ENCODE results near the gene CDH4. TPM values are rescaled to one million over a fixed set of nuclear protein-coding genes. Genes with fewer than 3 reads are reported as not detected.

The CDH4 gene
- total RNA-seq, 2 experiments from 2014 or later, result 0.11 to 0.18 TPM

- ATAC-seq (no peak), DNase-seq (no peak)
- Mint-ChIP-seq H3K36me3 (ENCODE audit: low read depth) (no peaks in the 10 kb centered on the region), H3K4me3 (no peak overlapping the region), H3K27me3 (no peaks in the 10 kb centered on the region), H3K27ac (no peak overlapping the region), H3K4me1 (ENCODE audit: low read depth) (no peaks in the 10 kb centered on the region), H3K9me3 (no peaks in the 10 kb centered on the region)
- intact Hi-C loops (cut with micrococcal nuclease), result no loop called here
- ChIA-PET CTCF (no interaction called here), POLR2A (no interaction called here)
- no peak for TF ChIP-seq CTCF (IDR thresholded peaks at IDR 0.05)
Measured at GRCh38 chr20:61691978-61692377, 439.9 kb downstream of the CDH4 start.

- ATAC-seq, result no peak
- no peaks in the 10 kb centered on the region for H3K4me1 Mint-ChIP-seq (ENCODE audit: low read depth)
- H3K36me3 Mint-ChIP-seq (ENCODE audit: low read depth), result no peaks in the 10 kb centered on the region
- TF ChIP-seq CTCF (IDR thresholded peaks at IDR 0.05), result no peak
- no peak overlapping the region for H3K27ac Mint-ChIP-seq
- no peak overlapping the region for H3K4me3 Mint-ChIP-seq
- no peak for DNase-seq
- POLR2A ChIA-PET, result no interaction called here
- no peaks in the 10 kb centered on the region for H3K27me3 Mint-ChIP-seq
- CTCF ChIA-PET, result no interaction called here
- H3K9me3 Mint-ChIP-seq, result no peaks in the 10 kb centered on the region
- intact Hi-C loops (cut with micrococcal nuclease), result no loop called here
Measured at GRCh38 chr20:61692479-61692878, 440.4 kb downstream of the CDH4 start.

- ChIA-PET CTCF (no interaction called here), POLR2A (no interaction called here)
- H3K36me3 Mint-ChIP-seq (ENCODE audit: low read depth), result no peaks in the 10 kb centered on the region
- no peak for ATAC-seq
- H3K27me3 Mint-ChIP-seq, result no peaks in the 10 kb centered on the region
- H3K4me1 Mint-ChIP-seq (ENCODE audit: low read depth), result no peaks in the 10 kb centered on the region
- no peaks in the 10 kb centered on the region for H3K9me3 Mint-ChIP-seq
- no peak for DNase-seq
- TF ChIP-seq CTCF (IDR thresholded peaks at IDR 0.05), result no peak
- intact Hi-C loops (cut with micrococcal nuclease), result no loop called here
- H3K27ac Mint-ChIP-seq, result no peak overlapping the region
- no peak overlapping the region for H3K4me3 Mint-ChIP-seq
Measured at GRCh38 chr20:61693055-61693600, 441.1 kb downstream of the CDH4 start.

GRCh38 chr20:61694682-61695081 is 442.6 kb downstream of the CDH4 start:
- no peak overlapping the region for H3K27ac Mint-ChIP-seq
- POLR2A ChIA-PET, result no interaction called here
- no peaks in the 10 kb centered on the region for H3K36me3 Mint-ChIP-seq (ENCODE audit: low read depth)
- H3K9me3 Mint-ChIP-seq, result no peaks in the 10 kb centered on the region
- H3K27me3 Mint-ChIP-seq, result no peaks in the 10 kb centered on the region
- DNase-seq (no peak), ATAC-seq (no peak)
- H3K4me1 Mint-ChIP-seq (ENCODE audit: low read depth), result no peaks in the 10 kb centered on the region
- CTCF ChIA-PET, result no interaction called here
- intact Hi-C loops (cut with micrococcal nuclease), result no loop called here
- no peak overlapping the region for H3K4me3 Mint-ChIP-seq
- TF ChIP-seq CTCF (IDR thresholded peaks at IDR 0.05), result no peak

- POLR2A ChIA-PET, result no interaction called here
- intact Hi-C loops (cut with micrococcal nuclease), result no loop called here
Measured at GRCh38 chr20:61695741-61696140, 443.7 kb downstream of the CDH4 start.

More at GRCh38 chr20:61695741-61696140, 443.7 kb downstream of the CDH4 start:
- Mint-ChIP-seq H3K36me3 (ENCODE audit: low read depth) (no peaks in the 10 kb centered on the region), H3K4me1 (ENCODE audit: low read depth) (no peaks in the 10 kb centered on the region), H3K9me3 (no peaks in the 10 kb centered on the region), H3K4me3 (no peak overlapping the region), H3K27me3 (no peaks in the 10 kb centered on the region), H3K27ac (no peak overlapping the region)
- ATAC-seq (no peak), DNase-seq (no peak)
- no peak for TF ChIP-seq CTCF (IDR thresholded peaks at IDR 0.05)
- CTCF ChIA-PET, result no interaction called here
